SK-N-SH (cell line): ENCODE measurements around the gene MAST4. TPM values are rescaled to one million over a fixed set of nuclear protein-coding genes. Genes with fewer than 3 reads are reported as not detected.

ENCODE experiments used
- CTCF ChIA-PET: fragments of 300-600, 350-600 bp; formaldehyde crosslinking; extraction: SDS; loops from one replicate; lab custom pipeline; 2021; lab: Yijun Ruan, JAX
- POLR2A ChIA-PET: fragments of 350-600 bp; sonication (Branson Sonifier 250); formaldehyde crosslinking; extraction: SDS; loops from one replicate; lab custom pipeline; 2020; ENCODE audit warnings: antibody characterized with exemption, inconsistent platforms; lab: Yijun Ruan, JAX
- DNase-seq: peaks from one replicate; pipeline ENCODE4 v3.0.0; 2012
- H2AFZ ChIP-seq: fragments of 200-600 bp; sonication (generic); 2 replicates; pipeline ENCODE4 v1.8.1; 2016; ENCODE audit warnings: antibody characterized with exemption, mild to moderate bottlenecking, low read depth
- H3F3A ChIP-seq: fragments of 200-600 bp; sonication (generic); replicated peaks from 2 replicates; pipeline ENCODE3; 2016; ENCODE audit warnings: antibody characterized with exemption, mild to moderate bottlenecking; ENCODE audit not compliant: insufficient read depth
- H3K27ac ChIP-seq, 2 experiments: fragments of 200-500 bp in 1 of 2; fragments of 200-600 bp in 1 of 2; sonication (Bioruptor generic) in 1 of 2; sonication (generic), shearing (Covaris generic) in 1 of 2; 2 replicates each; pipeline versions ENCODE4 v1.5.1 to v1.6.1; 2014 to 2016; ENCODE audit warnings: low read depth in 2 of 2, inconsistent platforms in 1 of 2, low read length in 1 of 2, mild to moderate bottlenecking in 1 of 2, mixed read lengths in 1 of 2
- H3K27me3 ChIP-seq: fragments of 200-600 bp; sonication (generic), shearing (Covaris generic); 2 replicates; pipeline ENCODE4 v1.6.1; 2016; ENCODE audit warnings: mixed run types; ENCODE audit not compliant: insufficient read depth
- H3K36me3 ChIP-seq, 2 experiments: fragments of 200-500 bp in 1 of 2; fragments of 200-600 bp in 1 of 2; sonication (Bioruptor generic) in 1 of 2; sonication (generic) in 1 of 2; replicated peaks in 1 of 2; 2 replicates each; pipeline versions ENCODE3 to v1.5.1; 2014 to 2016; ENCODE audit warnings: low read length in 1 of 2, mild to moderate bottlenecking in 1 of 2; ENCODE audit not compliant: insufficient read depth in 2 of 2, control insufficient read depth in 1 of 2
- H3K4me1 ChIP-seq, 2 experiments: fragments of 200-500 bp in 1 of 2; fragments of 200-600 bp in 1 of 2; sonication (Bioruptor generic) in 1 of 2; sonication (generic), shearing (Covaris generic) in 1 of 2; 2 replicates each; pipeline versions ENCODE4 v1.5.1 to v1.6.1; 2014 to 2016; ENCODE audit warnings: low read depth in 1 of 2, low read length in 1 of 2, mixed run types in 1 of 2; ENCODE audit not compliant: insufficient read depth in 2 of 2, control insufficient read depth in 1 of 2
- H3K4me2 ChIP-seq: fragments of 200-600 bp; sonication (generic), shearing (Covaris generic); 2 replicates; pipeline ENCODE4 v1.6.1; 2017; ENCODE audit warnings: mixed run types
- H3K4me3 ChIP-seq, 2 experiments: fragments of 200-500 bp in 1 of 2; fragments of 200-600 bp in 1 of 2; sonication (Bioruptor generic) in 1 of 2; sonication (generic), shearing (Covaris generic) in 1 of 2; 2 replicates each; pipeline versions ENCODE4 v1.5.1 to v1.8.1; 2014 to 2016; ENCODE audit warnings: low read depth in 2 of 2, inconsistent platforms in 1 of 2, low read length in 1 of 2, mild to moderate bottlenecking in 1 of 2, mixed read lengths in 1 of 2, moderate library complexity in 1 of 2
- H3K79me2 ChIP-seq: fragments of 200-600 bp; sonication (generic); 2 replicates; pipeline ENCODE4 v1.8.1; 2017; ENCODE audit warnings: mild to moderate bottlenecking; ENCODE audit not compliant: insufficient read depth
- H3K9ac ChIP-seq: fragments of 200-600 bp; sonication (generic); 2 replicates; pipeline ENCODE4 v1.6.1; 2017; ENCODE audit warnings: mixed run types
- H3K9me2 ChIP-seq: fragments of 200-600 bp; sonication (generic); 2 replicates; pipeline ENCODE4 v1.6.1; 2017; ENCODE audit warnings: mixed run types
- H3K9me3 ChIP-seq: fragments of 200-600 bp; sonication (generic); 2 replicates; pipeline ENCODE4 v1.6.1; 2017; ENCODE audit warnings: mixed run types, mild to moderate bottlenecking, moderate library complexity
- H4K20me1 ChIP-seq: fragments of 200-600 bp; sonication (generic); 2 replicates; pipeline ENCODE4 v1.6.1; 2017; ENCODE audit warnings: mild to moderate bottlenecking, mixed run types; ENCODE audit not compliant: insufficient read depth
- EP300 ChIP-seq, 2 experiments: IDR thresholded peaks; 2 replicates each; pipeline versions ENCODE4 v1.4.0 to v1.6.1; 2012; ENCODE audit warnings: borderline replicate concordance in 1 of 2, low read depth in 1 of 2, low read length in 1 of 2
- EZH2phosphoT487 ChIP-seq: fragments of 200-600 bp; sonication (generic); IDR thresholded peaks from 2 replicates; pipeline ENCODE4 v1.6.1; 2017; ENCODE audit warnings: low read depth, mixed run types, mild to moderate bottlenecking, antibody characterized with exemption, moderate library complexity, borderline replicate concordance
- FOXM1 ChIP-seq: IDR thresholded peaks from 2 replicates; pipeline ENCODE4 v1.4.0; 2012; ENCODE audit warnings: low read depth, mild to moderate bottlenecking
- JUND ChIP-seq: IDR thresholded peaks from 2 replicates; pipeline ENCODE4 v1.4.0; 2012
- POLR2AphosphoS5 ChIP-seq: IDR thresholded peaks from 2 replicates; pipeline ENCODE4 v1.6.1; 2012; ENCODE audit warnings: low read depth, low read length
- TAF1 ChIP-seq: IDR thresholded peaks from 2 replicates; pipeline ENCODE4 v1.6.1; 2012; ENCODE audit warnings: low read depth, mild to moderate bottlenecking, low read length, moderate library complexity, borderline replicate concordance
- TCF12 ChIP-seq: IDR thresholded peaks from 2 replicates; pipeline ENCODE4 v1.4.0; 2012
- WGBS: methylation state at CpG from one replicate; pipeline ENCODE4 v1.1.6; 2017; ENCODE audit warnings: low lambda C conversion rate; 5-methylcytosine and 5-hydroxymethylcytosine counted together
- polyA plus RNA-seq, 3 experiments: library from polyadenylated mRNA; depleted of rRNA; stranded (reverse); fragments of >200 nt; gene quantifications; 2 replicates each; pipeline ENCODE4 v1.2.3, GENCODE V29; 2012
- TF ChIP-seq, protein P1 (sequence below): IDR thresholded peaks from 2 replicates; pipeline ENCODE4 v1.4.0; 2012; ENCODE audit warnings: low read depth, borderline replicate concordance
- TF ChIP-seq, protein P2 (sequence below): fragments of 150-350 bp; IDR thresholded peaks from 2 replicates; pipeline ENCODE4 v1.6.1; 2017; ENCODE audit warnings: antibody characterized with exemption, low read length, low read depth, borderline replicate concordance

Gene MAST4
- polyA plus RNA-seq, 1 of the 3 experiments (the other 2 are of a cell fraction), result 2.2 TPM

DNA sequence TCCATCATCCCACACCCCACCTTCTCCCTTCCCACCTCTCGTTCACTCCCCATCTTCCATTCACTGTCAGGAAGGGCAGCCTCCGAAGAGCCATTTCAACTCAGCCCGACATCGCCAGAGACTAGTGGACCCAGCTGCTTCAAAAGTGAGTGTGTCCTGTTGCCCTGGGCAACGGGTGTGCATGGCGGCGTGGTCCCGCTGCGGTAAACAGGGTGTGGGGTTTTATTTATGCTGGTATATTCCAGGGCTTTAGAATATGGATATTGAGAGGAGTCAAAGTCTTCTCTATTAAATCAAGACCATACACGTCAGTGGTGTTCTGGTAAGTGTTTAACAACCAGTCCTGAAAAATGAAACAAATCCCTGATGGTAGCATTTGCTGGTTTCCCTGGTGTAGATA lies 274.5 kb downstream of the MAST4 start:
- no peaks in the 10 kb centered on the region for H4K20me1 ChIP-seq
- no peak overlapping the region for H2AFZ ChIP-seq
- TF ChIP-seq TAF1 (no peak), POLR2AphosphoS5 (no peak)
- TF ChIP-seq, protein P1, sequence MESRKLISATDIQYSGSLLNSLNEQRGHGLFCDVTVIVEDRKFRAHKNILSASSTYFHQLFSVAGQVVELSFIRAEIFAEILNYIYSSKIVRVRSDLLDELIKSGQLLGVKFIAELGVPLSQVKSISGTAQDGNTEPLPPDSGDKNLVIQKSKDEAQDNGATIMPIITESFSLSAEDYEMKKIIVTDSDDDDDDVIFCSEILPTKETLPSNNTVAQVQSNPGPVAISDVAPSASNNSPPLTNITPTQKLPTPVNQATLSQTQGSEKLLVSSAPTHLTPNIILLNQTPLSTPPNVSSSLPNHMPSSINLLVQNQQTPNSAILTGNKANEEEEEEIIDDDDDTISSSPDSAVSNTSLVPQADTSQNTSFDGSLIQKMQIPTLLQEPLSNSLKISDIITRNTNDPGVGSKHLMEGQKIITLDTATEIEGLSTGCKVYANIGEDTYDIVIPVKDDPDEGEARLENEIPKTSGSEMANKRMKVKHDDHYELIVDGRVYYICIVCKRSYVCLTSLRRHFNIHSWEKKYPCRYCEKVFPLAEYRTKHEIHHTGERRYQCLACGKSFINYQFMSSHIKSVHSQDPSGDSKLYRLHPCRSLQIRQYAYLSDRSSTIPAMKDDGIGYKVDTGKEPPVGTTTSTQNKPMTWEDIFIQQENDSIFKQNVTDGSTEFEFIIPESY, result no peak
- TF ChIP-seq, all 33 proteins: peak for 0
- Histone ChIP-seq H3K27ac (no peak overlapping the region), H3F3A (no peaks in the 10 kb centered on the region), H3K4me2 (no peak overlapping the region), H3K4me1 (no peaks in the 10 kb centered on the region), H3K9me3 (no peaks in the 10 kb centered on the region), H3K79me2 (no peaks in the 10 kb centered on the region), H3K4me3 (no peak overlapping the region), H3K36me3 (no peaks in the 10 kb centered on the region), H3K9me2 (no peaks in the 10 kb centered on the region), H3K9ac (no peak overlapping the region), H3K27me3 (no peaks in the 10 kb centered on the region; the same call in 1 of the 2 replicates)
- WGBS, result 83% methylated on average over 10 of the region's 10 CpGs
- DNase-seq, result no peak
- ChIA-PET CTCF (no interaction called here), POLR2A (no interaction called here)

DNA sequence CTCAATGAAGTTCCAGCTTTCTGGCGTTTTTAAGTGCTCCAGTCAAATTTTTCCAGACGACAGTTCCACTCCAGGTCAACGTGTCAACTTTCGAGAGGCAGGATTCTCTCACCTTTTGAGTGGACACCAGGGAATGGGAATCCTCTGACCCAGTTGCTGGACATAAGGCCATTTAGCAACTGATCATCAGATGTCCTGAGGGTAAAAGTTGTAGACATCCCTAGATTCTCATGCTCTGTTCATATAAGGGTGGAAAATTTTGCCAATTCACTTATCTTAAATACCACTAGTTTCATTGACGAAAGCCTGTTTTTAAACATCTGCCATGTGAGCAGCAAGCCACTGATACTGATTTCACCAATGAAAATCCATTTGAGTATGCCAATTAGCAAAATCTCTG lies 275.5 kb downstream of the MAST4 start:
- POLR2A ChIA-PET, result no interaction called here
- Histone ChIP-seq H4K20me1 (no peaks in the 10 kb centered on the region), H3K9me2 (no peaks in the 10 kb centered on the region), H3K79me2 (no peaks in the 10 kb centered on the region), H2AFZ (no peak overlapping the region), H3K27ac (no peak overlapping the region), H3F3A (no peaks in the 10 kb centered on the region), H3K4me2 (no peak overlapping the region), H3K9ac (no peak overlapping the region), H3K9me3 (no peaks in the 10 kb centered on the region), H3K36me3 (no peaks in the 10 kb centered on the region), H3K27me3 (no peaks in the 10 kb centered on the region; the same call in 1 of the 2 replicates), H3K4me1 (no peaks in the 10 kb centered on the region), H3K4me3 (no peak overlapping the region)
- WGBS, result 66% methylated on average over 5 of the region's 5 CpGs
- CTCF ChIA-PET, result no interaction called here
- DNase-seq, result no peak
- no peak for TF ChIP-seq EP300 (IDR thresholded peaks at IDR 0.05; ENCODE audit: borderline replicate concordance in 1 of 2, low read depth in 1 of 2, low read length in 1 of 2)
- TF ChIP-seq EZH2phosphoT487, result no peak
- TF ChIP-seq, protein P2, sequence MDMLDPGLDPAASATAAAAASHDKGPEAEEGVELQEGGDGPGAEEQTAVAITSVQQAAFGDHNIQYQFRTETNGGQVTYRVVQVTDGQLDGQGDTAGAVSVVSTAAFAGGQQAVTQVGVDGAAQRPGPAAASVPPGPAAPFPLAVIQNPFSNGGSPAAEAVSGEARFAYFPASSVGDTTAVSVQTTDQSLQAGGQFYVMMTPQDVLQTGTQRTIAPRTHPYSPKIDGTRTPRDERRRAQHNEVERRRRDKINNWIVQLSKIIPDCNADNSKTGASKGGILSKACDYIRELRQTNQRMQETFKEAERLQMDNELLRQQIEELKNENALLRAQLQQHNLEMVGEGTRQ, result no peak
- no peak for TF ChIP-seq TCF12
- TF ChIP-seq, protein P1, result no peak
- no peak for TF ChIP-seq JUND
- TF ChIP-seq FOXM1, result no peak
